Common myeloid progenitor, CD34-positive (primary cell): Measurements from ENCODE around the gene CHRNA4.

ENCODE experiments used
- CTCF ChIA-PET: fragments of 350-600 bp; sonication (Branson Sonifier 250); formaldehyde crosslinking; loops from one replicate; lab custom pipeline; 2021; ENCODE audit warnings: antibody characterized with exemption; lab: Charles Lee
- POLR2A ChIA-PET: fragments of 350-600 bp; sonication (Branson Sonifier 250); formaldehyde crosslinking; loops from one replicate; lab custom pipeline; 2021; ENCODE audit warnings: antibody characterized with exemption; lab: Charles Lee
- DNase-seq, 3 donors: peaks; one replicate each; pipeline versions ENCODE4 v3.0.0 to v3.0.0-alpha.2; 2013
- H3K27ac ChIP-seq, 2 experiments: 1 replicate in 1 of 2; 2 replicates in 1 of 2; pipeline ENCODE4 v1.7.0; 2013; ENCODE audit warnings: inconsistent platforms in 2 of 2, low read length in 2 of 2, mild to moderate bottlenecking in 2 of 2, low read depth in 1 of 2, moderate library complexity in 1 of 2; ENCODE audit not compliant: severe bottlenecking in 2 of 2, insufficient read depth in 1 of 2, poor library complexity in 1 of 2
- H3K27me3 ChIP-seq, 5 experiments: replicated peaks in 2 of 5; 1 replicate in 3 of 5; 2 replicates in 2 of 5; pipeline versions ENCODE4 v1.6.1 to v1.7.0; 2013; ENCODE audit warnings: low read length in 4 of 5, mild to moderate bottlenecking in 2 of 5, moderate library complexity in 2 of 5, inconsistent platforms in 1 of 5; ENCODE audit not compliant: insufficient read depth in 5 of 5, control insufficient read depth in 4 of 5
- H3K36me3 ChIP-seq, 4 experiments: 1 replicate in 2 of 4; 2 replicates in 2 of 4; pipeline versions ENCODE4 v1.6.1 to v1.7.0; 2013; ENCODE audit warnings: low read length in 3 of 4, control low read depth in 1 of 4, mild to moderate bottlenecking in 1 of 4; ENCODE audit not compliant: control insufficient read depth in 4 of 4, insufficient read depth in 4 of 4
- H3K4me1 ChIP-seq, 4 experiments: 1 replicate in 3 of 4; 2 replicates in 1 of 4; pipeline versions ENCODE4 v1.6.1 to v1.7.1; 2013; ENCODE audit warnings: low read length in 3 of 4, mild to moderate bottlenecking in 3 of 4, control low read depth in 1 of 4, inconsistent platforms in 1 of 4, moderate library complexity in 1 of 4; ENCODE audit not compliant: control insufficient read depth in 4 of 4, insufficient read depth in 4 of 4; ENCODE audit errors: control extremely low read depth in 1 of 4
- H3K4me3 ChIP-seq, 7 experiments: 1 replicate in 4 of 7; 2 replicates in 3 of 7; pipeline versions ENCODE4 v1.5.1 to v1.7.0; 2013; ENCODE audit warnings: mild to moderate bottlenecking in 7 of 7, low read length in 6 of 7, moderate library complexity in 6 of 7, inconsistent platforms in 2 of 7, low read depth in 2 of 7, control low read depth in 1 of 7; ENCODE audit not compliant: insufficient read depth in 4 of 7, control insufficient read depth in 1 of 7; ENCODE audit errors: extremely low read depth in 1 of 7
- H3K9me3 ChIP-seq, 5 experiments: 1 replicate in 4 of 5; 2 replicates in 1 of 5; pipeline versions ENCODE4 v1.6.1 to v1.7.1; 2013; ENCODE audit warnings: low read length in 4 of 5, mild to moderate bottlenecking in 2 of 5, inconsistent platforms in 1 of 5, low read depth in 1 of 5, moderate library complexity in 1 of 5; ENCODE audit not compliant: control insufficient read depth in 4 of 5, insufficient read depth in 2 of 5; ENCODE audit errors: control extremely low read depth in 1 of 5
- WGBS: methylation state at CpG from one replicate; pipeline ENCODE4 v1.1.5; 2013; ENCODE audit not compliant: insufficient coverage; 5-methylcytosine and 5-hydroxymethylcytosine counted together

Gene CHRNA4

GRCh38 chr20:63325554-63326313 is 35.4 kb downstream of the CHRNA4 start:
- H3K9me3 ChIP-seq = no peaks in the 10 kb centered on the region
- H3K4me3 ChIP-seq = no peak overlapping the region
- ChIA-PET POLR2A (no interaction called here), CTCF (interaction anchor here (1.5 kb wide), 1 partner anchor 17 kb away, joined by 8 read pairs; no protein-coding TSS in a partner anchor)
- 90% methylated on average over 3 of the region's 8 CpGs for WGBS
- H3K36me3 ChIP-seq = no peaks in the 10 kb centered on the region
- no peak overlapping the region for H3K27ac ChIP-seq
- no peak for DNase-seq
- no peaks in the 10 kb centered on the region for H3K4me1 ChIP-seq
- H3K27me3 ChIP-seq = peaks cover 3 to 43% (median 8%) of the 10 kb centered on the region in 5 experiments

GRCh38 chr20:63325021-63325471 is 36.1 kb downstream of the CHRNA4 start:
- POLR2A ChIA-PET = no interaction called here
- WGBS = 90% methylated on average over 4 of the region's 10 CpGs

GRCh38 chr20:63323357-63323981 is 37.7 kb downstream of the CHRNA4 start:
- CTCF ChIA-PET = no interaction called here
- Histone ChIP-seq H3K27ac (no peak overlapping the region), H3K36me3 (no peaks in the 10 kb centered on the region), H3K4me1 (no peaks in the 10 kb centered on the region), H3K9me3 (no peaks in the 10 kb centered on the region), H3K4me3 (no peak overlapping the region), H3K27me3 (peaks cover 3 to 45% (median 8%) of the 10 kb centered on the region in 5 experiments)
- WGBS = 79% methylated on average over 15 of the region's 18 CpGs
- DNase-seq = no peak
- POLR2A ChIA-PET = no interaction called here

More at GRCh38 chr20:63325021-63325471, 36.1 kb downstream of the CHRNA4 start:
- peaks cover 3 to 45% (median 8%) of the 10 kb centered on the region in 5 experiments for H3K27me3 ChIP-seq
- CTCF ChIA-PET = interaction anchor here (1.0 to 1.5 kb wide), 2 partner anchors 9 to 16 kb away, joined by 3 to 8 read pairs; no protein-coding TSS in a partner anchor
- H3K27ac ChIP-seq = no peak overlapping the region
- no peaks in the 10 kb centered on the region for H3K9me3 ChIP-seq
- no peaks in the 10 kb centered on the region for H3K36me3 ChIP-seq
- no peaks in the 10 kb centered on the region for H3K4me1 ChIP-seq
- no peak overlapping the region for H3K4me3 ChIP-seq
- no peak for DNase-seq

- no peak overlapping the region for H3K27ac ChIP-seq
- WGBS = 67% methylated on average over 12 of the region's 15 CpGs
- ChIA-PET POLR2A (no interaction called here), CTCF (no interaction called here)
- no peaks in the 10 kb centered on the region for H3K9me3 ChIP-seq
- DNase-seq = no peak
- no peaks in the 10 kb centered on the region for H3K4me1 ChIP-seq
- H3K4me3 ChIP-seq = no peak overlapping the region
- H3K36me3 ChIP-seq = no peaks in the 10 kb centered on the region
- H3K27me3 ChIP-seq = peaks cover 3 to 45% (median 8%) of the 10 kb centered on the region in 5 experiments
Measured at GRCh38 chr20:63322933-63323273, 38.2 kb downstream of the CHRNA4 start.

GRCh38 chr20:63322146-63322932 is 38.8 kb downstream of the CHRNA4 start:
- H3K9me3 ChIP-seq = no peaks in the 10 kb centered on the region
- no peak for DNase-seq
- CTCF ChIA-PET = interaction anchor here (1.5 kb wide), 1 partner anchor 13 kb away, joined by 6 read pairs; no protein-coding TSS in a partner anchor
- H3K27ac ChIP-seq = no peak overlapping the region
- H3K4me1 ChIP-seq = no peaks in the 10 kb centered on the region
- no peak overlapping the region for H3K4me3 ChIP-seq
- H3K36me3 ChIP-seq = no peaks in the 10 kb centered on the region
- POLR2A ChIA-PET = no interaction called here
- WGBS = 75% methylated on average over 33 of the region's 34 CpGs
- H3K27me3 ChIP-seq = peaks cover 3 to 45% (median 8%) of the 10 kb centered on the region in 5 experiments

GRCh38 chr20:63321148-63321831 is 39.9 kb downstream of the CHRNA4 start:
- no peaks in the 10 kb centered on the region for H3K9me3 ChIP-seq
- 84% methylated on average over 16 of the region's 20 CpGs for WGBS
- no peaks in the 10 kb centered on the region for H3K36me3 ChIP-seq
- CTCF ChIA-PET = interaction anchor here (1.5 kb wide), 1 partner anchor 12 kb away, joined by 6 read pairs; no protein-coding TSS in a partner anchor
- peaks cover 3 to 45% (median 8%) of the 10 kb centered on the region in 5 experiments for H3K27me3 ChIP-seq
- H3K27ac ChIP-seq = no peak overlapping the region
- POLR2A ChIA-PET = no interaction called here
- no peak for DNase-seq
- no peaks in the 10 kb centered on the region for H3K4me1 ChIP-seq
- no peak overlapping the region for H3K4me3 ChIP-seq
